ENCODE data around the gene DDC. TPM values are rescaled to one million over a fixed set of nuclear protein-coding genes. Genes with fewer than 3 reads are reported as not detected.
"Not testable (repeated sequence)": the region's sequence is repeated elsewhere in the genome, so short reads cannot be mapped to it uniquely, and the experiment has no call there.

DDC gene
- polyA plus RNA-seq, 5 donors: 7.6 to 17.0 (median 9.3) TPM

GRCh38 chr7:50488379-50488778 is 76.8 kb downstream of the DDC start:
- DNase-seq: no peak

- no peak for DNase-seq
These were observed 78.7 kb downstream of the DDC start for GRCh38 chr7:50486512-50486911.

- DNase-seq: no peak
These were observed 83.3 kb downstream of the DDC start for GRCh38 chr7:50481867-50482266.

GRCh38 chr7:50480797-50481196 is 84.4 kb downstream of the DDC start:
- DNase-seq: no peak

GRCh38 chr7:50479743-50480517 is 85.3 kb downstream of the DDC start:
- DNase-seq: no peak

GRCh38 chr7:50477640-50478039 is 87.6 kb downstream of the DDC start:
- no peak for DNase-seq

GRCh38 chr7:50476953-50477625 is 88.1 kb downstream of the DDC start:
- no peak for DNase-seq

GRCh38 chr7:50475340-50475739 is 89.9 kb downstream of the DDC start:
- DNase-seq: no peak

GRCh38 chr7:50474382-50475160 is 90.6 kb downstream of the DDC start:
- no peak for DNase-seq

- no peak for DNase-seq
These were observed 91.7 kb downstream of the DDC start for GRCh38 chr7:50473531-50473930.

GRCh38 chr7:50472427-50472826 is 92.8 kb downstream of the DDC start:
- DNase-seq: no peak

GRCh38 chr7:50471970-50472369 is 93.2 kb downstream of the DDC start:
- no peak for DNase-seq

GRCh38 chr7:50470250-50471163 is 94.7 kb downstream of the DDC start:
- DNase-seq: no peak

GRCh38 chr7:50469181-50469580 is 96.0 kb downstream of the DDC start:
- no peak for DNase-seq

GRCh38 chr7:50467817-50468610 is 97.2 kb downstream of the DDC start:
- DNase-seq: peak; percentile 42 to 70

- no peak for DNase-seq
These were observed 98.2 kb downstream of the DDC start for GRCh38 chr7:50466815-50467585.

- no peak for DNase-seq
These were observed 102.2 kb downstream of the DDC start for GRCh38 chr7:50463035-50463434.

GRCh38 chr7:50462361-50462760 is 102.8 kb downstream of the DDC start:
- DNase-seq: no peak

- no peak for DNase-seq
These were observed 103.5 kb downstream of the DDC start for GRCh38 chr7:50461695-50462094.

GRCh38 chr7:50459183-50459582 is 106.0 kb downstream of the DDC start:
- not testable (repeated sequence) for DNase-seq

All from right lung (tissue), 5 donors.